ENCODE measurements around the gene CIDEC. TPM values are rescaled to one million over a fixed set of nuclear protein-coding genes. Genes with fewer than 3 reads are reported as not detected.

Gene CIDEC
- total RNA-seq, 4 donors from 2014 or later = 0.26 to 1.1 TPM; not detected in 2

GRCh38 chr3:9893739-9894138 is 13.7 kb upstream of the CIDEC start:
- intact Hi-C loops (cut with DNase I; ENCODE audit: low total_unique reads) = no loop called here
- H3K9me3 ChIP-seq = no peaks in the 10 kb centered on the region
- peak overlapping the region; percentile 49 to 66 for H3K27ac ChIP-seq
- no peaks in the 10 kb centered on the region for H3K27me3 ChIP-seq
- peaks cover 0 to 4% of the 10 kb centered on the region in 2 donors for H3K4me1 ChIP-seq
- no peak for DNase-seq
- TF ChIP-seq, protein P1, sequence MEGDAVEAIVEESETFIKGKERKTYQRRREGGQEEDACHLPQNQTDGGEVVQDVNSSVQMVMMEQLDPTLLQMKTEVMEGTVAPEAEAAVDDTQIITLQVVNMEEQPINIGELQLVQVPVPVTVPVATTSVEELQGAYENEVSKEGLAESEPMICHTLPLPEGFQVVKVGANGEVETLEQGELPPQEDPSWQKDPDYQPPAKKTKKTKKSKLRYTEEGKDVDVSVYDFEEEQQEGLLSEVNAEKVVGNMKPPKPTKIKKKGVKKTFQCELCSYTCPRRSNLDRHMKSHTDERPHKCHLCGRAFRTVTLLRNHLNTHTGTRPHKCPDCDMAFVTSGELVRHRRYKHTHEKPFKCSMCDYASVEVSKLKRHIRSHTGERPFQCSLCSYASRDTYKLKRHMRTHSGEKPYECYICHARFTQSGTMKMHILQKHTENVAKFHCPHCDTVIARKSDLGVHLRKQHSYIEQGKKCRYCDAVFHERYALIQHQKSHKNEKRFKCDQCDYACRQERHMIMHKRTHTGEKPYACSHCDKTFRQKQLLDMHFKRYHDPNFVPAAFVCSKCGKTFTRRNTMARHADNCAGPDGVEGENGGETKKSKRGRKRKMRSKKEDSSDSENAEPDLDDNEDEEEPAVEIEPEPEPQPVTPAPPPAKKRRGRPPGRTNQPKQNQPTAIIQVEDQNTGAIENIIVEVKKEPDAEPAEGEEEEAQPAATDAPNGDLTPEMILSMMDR (IDR thresholded peaks at IDR 0.05) = no peak
- TF ChIP-seq POLR2A (IDR thresholded peaks at IDR 0.05) = no peak
- no peaks in the 10 kb centered on the region for H3K36me3 ChIP-seq
- H3K4me3 ChIP-seq = no peak overlapping the region

DNA sequence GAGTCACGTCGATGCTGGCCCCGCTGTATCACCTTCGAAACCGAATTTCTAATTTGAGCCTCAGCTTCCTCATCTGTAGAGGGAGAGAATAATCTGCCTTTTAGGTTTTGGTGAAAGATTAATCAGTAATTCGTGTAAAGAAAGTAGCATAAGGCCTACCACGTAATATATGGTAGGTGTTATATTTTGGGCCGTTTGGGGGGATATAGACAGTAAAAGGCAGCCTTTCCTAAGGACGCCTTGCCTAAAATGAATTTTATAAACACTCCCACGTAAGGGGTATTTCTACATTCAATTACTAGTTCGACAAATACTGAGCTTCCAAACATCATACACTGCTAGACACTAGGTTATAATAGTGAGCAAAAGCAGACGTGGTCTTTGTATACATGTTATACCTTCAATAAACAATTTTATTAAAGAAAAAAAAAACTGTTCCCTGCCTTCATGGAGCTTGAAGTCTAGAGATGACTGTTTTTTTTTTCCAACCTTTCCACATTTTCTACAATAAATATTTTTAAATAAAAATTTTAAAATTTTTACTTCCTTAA is 11.1 kb upstream of the CIDEC start:
- Histone ChIP-seq H3K27ac (peak overlapping the region; percentile 96 to 98), H3K4me3 (peak overlapping the region; percentile 98), H3K9me3 (no peaks in the 10 kb centered on the region), H3K4me1 (peaks cover 0 to 4% of the 10 kb centered on the region in 2 donors), H3K27me3 (no peaks in the 10 kb centered on the region), H3K36me3 (no peaks in the 10 kb centered on the region)
- TF ChIP-seq POLR2A (IDR thresholded peaks at IDR 0.05) = no peak
- TF ChIP-seq, protein P1 (IDR thresholded peaks at IDR 0.05) = no peak
- DNase-seq = no peak
- intact Hi-C loops (cut with DNase I; ENCODE audit: low total_unique reads) = no loop called here

GRCh38 chr3:9890249-9891071 is 10.4 kb upstream of the CIDEC start, which contains the start of gene JAGN1:
Gene JAGN1, plus strand, starts transcription at chr3:9890610. Its CDS starts 113 bp downstream, at chr3:9890723.
- intact Hi-C loops (cut with DNase I; ENCODE audit: low total_unique reads) = no loop called here
- Histone ChIP-seq H3K4me3 (peak within 1 kb of the TSS; percentile 98), H3K27ac (peak within 1 kb of the TSS; percentile 96 to 98), H3K4me1 (peaks cover 0 to 4% of the 10 kb centered on the region in 2 donors), H3K27me3 (no peaks in the 10 kb centered on the region), H3K36me3 (no peaks in the 10 kb centered on the region), H3K9me3 (no peaks in the 10 kb centered on the region)
- peak; percentile 71 to 93 for TF ChIP-seq POLR2A (IDR thresholded peaks at IDR 0.05)
- TF ChIP-seq, protein P1 (IDR thresholded peaks at IDR 0.05) = peak in 1 of 4 experiments; percentile 18
- peak; percentile 92 to 93 for DNase-seq

DNA sequence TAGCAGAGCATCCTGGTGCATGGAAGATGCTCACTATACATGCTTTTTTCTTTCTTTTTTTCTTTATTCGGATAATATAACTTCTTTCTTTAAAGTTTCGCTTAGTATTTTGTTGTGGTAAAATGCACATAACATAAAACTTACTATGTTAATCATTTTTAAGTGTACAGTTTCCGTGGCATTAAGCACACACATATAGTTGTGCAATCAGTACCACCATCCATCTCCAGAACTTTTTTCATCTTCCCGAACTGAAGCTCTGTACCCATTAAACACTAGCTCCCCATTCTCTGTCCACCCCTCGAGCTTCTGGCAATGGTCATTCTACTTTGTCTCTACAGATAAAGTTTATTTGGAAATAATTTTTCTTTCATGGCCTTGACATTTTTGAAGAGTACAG is 9.4 kb upstream of the CIDEC start:
- Histone ChIP-seq H3K4me1 (peaks cover 0 to 4% of the 10 kb centered on the region in 2 donors), H3K9me3 (no peaks in the 10 kb centered on the region), H3K27me3 (no peaks in the 10 kb centered on the region), H3K4me3 (no peak overlapping the region), H3K36me3 (no peaks in the 10 kb centered on the region), H3K27ac (peak overlapping the region; percentile 96 to 98)
- TF ChIP-seq, protein P1 (IDR thresholded peaks at IDR 0.05) = no peak
- TF ChIP-seq POLR2A (IDR thresholded peaks at IDR 0.05) = no peak
- intact Hi-C loops (cut with DNase I; ENCODE audit: low total_unique reads) = no loop called here
- DNase-seq = no peak

DNA sequence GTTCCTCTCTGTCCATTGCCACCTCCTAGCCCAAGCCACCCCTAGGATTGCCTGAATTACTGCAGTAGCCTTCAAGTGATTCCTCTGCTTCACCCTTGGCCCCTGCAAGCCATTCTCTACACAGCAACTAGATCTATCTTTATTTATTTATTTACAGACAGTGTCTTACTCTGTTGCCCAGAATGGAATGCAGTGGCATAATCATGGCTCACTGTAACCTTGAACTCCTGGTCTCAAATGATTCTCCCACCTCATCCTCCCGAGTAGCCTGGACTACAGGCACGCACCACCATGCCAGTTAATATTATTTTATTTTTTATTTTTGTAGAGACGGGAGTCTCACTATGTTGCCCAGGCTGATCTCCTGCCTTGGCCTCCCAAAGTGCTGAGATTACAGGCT is 8.5 kb upstream of the CIDEC start:
- no peaks in the 10 kb centered on the region for H3K9me3 ChIP-seq
- intact Hi-C loops (cut with DNase I; ENCODE audit: low total_unique reads) = no loop called here
- TF ChIP-seq POLR2A (IDR thresholded peaks at IDR 0.05) = no peak
- TF ChIP-seq, protein P1 (IDR thresholded peaks at IDR 0.05) = no peak
- H3K4me1 ChIP-seq = peaks cover 0 to 4% of the 10 kb centered on the region in 2 donors
- no peaks in the 10 kb centered on the region for H3K36me3 ChIP-seq
- no peak overlapping the region for H3K27ac ChIP-seq
- no peak for DNase-seq
- no peaks in the 10 kb centered on the region for H3K27me3 ChIP-seq
- H3K4me3 ChIP-seq = no peak overlapping the region
